HG03039 (cell line): ENCODE data around the gene WFDC5.
"Not testable (repeated sequence)": the region's sequence is repeated elsewhere in the genome, so short reads cannot be mapped to it uniquely, and the experiment has no call there.

Experiments used
- ATAC-seq: cut with Tn5 transposase; IDR thresholded peaks from one replicate; pipeline ENCODE4 v1.9.1; 2021; ENCODE audit warnings: mild to moderate bottlenecking, moderate library complexity; ENCODE audit not compliant: unreplicated experiment

Gene WFDC5

GRCh38 chr20:45114465-45115385 is at the start of gene WFDC5:
Gene WFDC5, minus strand, starts transcription at chr20:45115174. Its CDS starts 91 bp downstream, at chr20:45115083.
- no peak for ATAC-seq

- no peak for ATAC-seq
Observed at GRCh38 chr20:45163083-45163803, 48.3 kb upstream of the WFDC5 start.

- no peak for ATAC-seq
Observed at GRCh38 chr20:45157962-45158361, 43.0 kb upstream of the WFDC5 start.

GRCh38 chr20:45156713-45157112 is 41.7 kb upstream of the WFDC5 start:
- ATAC-seq: no peak

GRCh38 chr20:45154794-45155193 is 39.8 kb upstream of the WFDC5 start:
- not testable (repeated sequence) for ATAC-seq

GRCh38 chr20:45154183-45154582 is 39.2 kb upstream of the WFDC5 start:
- ATAC-seq: no peak

- no peak for ATAC-seq
Observed at GRCh38 chr20:45153752-45154151, 38.8 kb upstream of the WFDC5 start.

- ATAC-seq: no peak
Observed at GRCh38 chr20:45153147-45153546, 38.2 kb upstream of the WFDC5 start.

- ATAC-seq: no peak
Observed at GRCh38 chr20:45152405-45152804, 37.4 kb upstream of the WFDC5 start.

- no peak for ATAC-seq
Observed at GRCh38 chr20:45149062-45149461, 34.1 kb upstream of the WFDC5 start.

GRCh38 chr20:45140836-45141235 is 25.9 kb upstream of the WFDC5 start:
- no peak for ATAC-seq

- ATAC-seq: not testable (repeated sequence)
Observed at GRCh38 chr20:45139733-45140375, 24.9 kb upstream of the WFDC5 start.

- no peak for ATAC-seq
Observed at GRCh38 chr20:45138561-45139300, 23.8 kb upstream of the WFDC5 start.

- no peak for ATAC-seq
Observed at GRCh38 chr20:45136911-45137310, 21.9 kb upstream of the WFDC5 start.

GRCh38 chr20:45128099-45128498 is 13.1 kb upstream of the WFDC5 start:
- ATAC-seq: no peak

- ATAC-seq: no peak
Observed at GRCh38 chr20:45124365-45124764, 9.4 kb upstream of the WFDC5 start, which contains the start of gene WFDC12. Gene WFDC12, minus strand, starts transcription at chr20:45124465. Its CDS starts 18 bp downstream, at chr20:45124447.

- ATAC-seq: no peak
Observed at GRCh38 chr20:45121388-45121787, 6.4 kb upstream of the WFDC5 start.

- no peak for ATAC-seq
Observed at GRCh38 chr20:45119556-45120266, 4.7 kb upstream of the WFDC5 start.

- ATAC-seq: no peak
Observed at GRCh38 chr20:45118028-45118427, 3.1 kb upstream of the WFDC5 start.

GRCh38 chr20:45117581-45117980 is 2.6 kb upstream of the WFDC5 start:
- no peak for ATAC-seq
